HuH-7 (cell line): ENCODE results near the gene TGFBR2.
"Not testable (repeated sequence)": the region's sequence is repeated elsewhere in the genome, so short reads cannot be mapped to it uniquely, and the experiment has no call there.

ENCODE experiments used
- DNase-seq: peaks from one replicate; pipeline ENCODE4 v3.0.0; 2011; ENCODE audit warnings: low spot score

Gene TGFBR2

GRCh38 chr3:30658328-30659052 is 52.1 kb downstream of the TGFBR2 start:
- DNase-seq: no peak

GRCh38 chr3:30659270-30660130 is 53.1 kb downstream of the TGFBR2 start:
- DNase-seq: peak; percentile 39

GRCh38 chr3:30660136-30660535 is 53.7 kb downstream of the TGFBR2 start:
- DNase-seq: no peak

- DNase-seq: no peak
Observed at GRCh38 chr3:30660656-30661055, 54.3 kb downstream of the TGFBR2 start.

- DNase-seq: no peak
Observed at GRCh38 chr3:30661098-30661873, 54.9 kb downstream of the TGFBR2 start.

GRCh38 chr3:30662836-30663235 is 56.4 kb downstream of the TGFBR2 start:
- DNase-seq: no peak

GRCh38 chr3:30663533-30664241 is 57.3 kb downstream of the TGFBR2 start:
- DNase-seq: no peak

GRCh38 chr3:30664459-30664858 is 58.1 kb downstream of the TGFBR2 start:
- no peak for DNase-seq

- DNase-seq: no peak
Observed at GRCh38 chr3:30664884-30665283, 58.5 kb downstream of the TGFBR2 start.

GRCh38 chr3:30665539-30665938 is 59.1 kb downstream of the TGFBR2 start:
- DNase-seq: no peak

- DNase-seq: no peak
Observed at GRCh38 chr3:30666572-30667279, 60.3 kb downstream of the TGFBR2 start.

- no peak for DNase-seq
Observed at GRCh38 chr3:30667280-30667651, 60.9 kb downstream of the TGFBR2 start.

GRCh38 chr3:30668051-30668609 is 61.7 kb downstream of the TGFBR2 start:
- DNase-seq: no peak

GRCh38 chr3:30669360-30669934 is 63.0 kb downstream of the TGFBR2 start:
- not testable (repeated sequence) for DNase-seq

GRCh38 chr3:30670292-30670691 is 63.9 kb downstream of the TGFBR2 start:
- DNase-seq: no peak

GRCh38 chr3:30671527-30672286 is 65.3 kb downstream of the TGFBR2 start:
- no peak for DNase-seq

- no peak for DNase-seq
Observed at GRCh38 chr3:30672287-30672735, 65.9 kb downstream of the TGFBR2 start.

- DNase-seq: no peak
Observed at GRCh38 chr3:30672959-30673358, 66.6 kb downstream of the TGFBR2 start.

- no peak for DNase-seq
Observed at GRCh38 chr3:30673425-30674341, 67.3 kb downstream of the TGFBR2 start.
